Measurements from ENCODE around the gene PRPF8.

PRPF8 gene

GRCh38 chr17:1729966-1730325, 45.3 kb upstream of the PRPF8 start:
- no peak overlapping the region for H3K4me2 ChIP-seq (ENCODE audit: low read depth, low read length, poor library complexity, severe bottlenecking)
- no peak for TF ChIP-seq EZH2phosphoT487 (IDR thresholded peaks at IDR 0.05; ENCODE audit: borderline replicate concordance)
- TF ChIP-seq, protein P1, sequence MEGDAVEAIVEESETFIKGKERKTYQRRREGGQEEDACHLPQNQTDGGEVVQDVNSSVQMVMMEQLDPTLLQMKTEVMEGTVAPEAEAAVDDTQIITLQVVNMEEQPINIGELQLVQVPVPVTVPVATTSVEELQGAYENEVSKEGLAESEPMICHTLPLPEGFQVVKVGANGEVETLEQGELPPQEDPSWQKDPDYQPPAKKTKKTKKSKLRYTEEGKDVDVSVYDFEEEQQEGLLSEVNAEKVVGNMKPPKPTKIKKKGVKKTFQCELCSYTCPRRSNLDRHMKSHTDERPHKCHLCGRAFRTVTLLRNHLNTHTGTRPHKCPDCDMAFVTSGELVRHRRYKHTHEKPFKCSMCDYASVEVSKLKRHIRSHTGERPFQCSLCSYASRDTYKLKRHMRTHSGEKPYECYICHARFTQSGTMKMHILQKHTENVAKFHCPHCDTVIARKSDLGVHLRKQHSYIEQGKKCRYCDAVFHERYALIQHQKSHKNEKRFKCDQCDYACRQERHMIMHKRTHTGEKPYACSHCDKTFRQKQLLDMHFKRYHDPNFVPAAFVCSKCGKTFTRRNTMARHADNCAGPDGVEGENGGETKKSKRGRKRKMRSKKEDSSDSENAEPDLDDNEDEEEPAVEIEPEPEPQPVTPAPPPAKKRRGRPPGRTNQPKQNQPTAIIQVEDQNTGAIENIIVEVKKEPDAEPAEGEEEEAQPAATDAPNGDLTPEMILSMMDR (conservative IDR thresholded peaks at IDR 0.05; ENCODE audit: low read length) = no peak
- H3K9ac ChIP-seq (ENCODE audit: low read depth, low read length, poor library complexity, severe bottlenecking) = no peak overlapping the region
- no peaks in the 10 kb centered on the region for H3K9me3 ChIP-seq (ENCODE audit: insufficient read depth, low read depth, low read length)
- peaks cover 7% of the 10 kb centered on the region; the same call in 1 of the 2 replicates for H3K79me2 ChIP-seq (ENCODE audit: insufficient read depth, low read length)
- no peaks in the 10 kb centered on the region for H4K20me1 ChIP-seq (ENCODE audit: insufficient read depth, low read length, poor library complexity, severe bottlenecking)
- H3K9me2 ChIP-seq (replicated peaks; ENCODE audit: low read depth, low read length) = no peaks in the 10 kb centered on the region
- no peaks in the 10 kb centered on the region for H3K27me3 ChIP-seq (ENCODE audit: insufficient read depth, low read length, poor library complexity, severe bottlenecking)
- no peaks in the 10 kb centered on the region for H3K36me3 ChIP-seq (ENCODE audit: insufficient read depth, low read length)
- no peak overlapping the region for H3K4me3 ChIP-seq (ENCODE audit: low read length, poor library complexity, severe bottlenecking)
- peaks cover 9% of the 10 kb centered on the region for H3K4me1 ChIP-seq (ENCODE audit: insufficient read depth, low read length, poor library complexity, severe bottlenecking)
- H2AFZ ChIP-seq (ENCODE audit: low read length) = no peak overlapping the region
- no peaks in the 10 kb centered on the region for H3F3A ChIP-seq (ENCODE audit: low read depth)

GRCh38 chr17:1727876-1728630, 43.4 kb upstream of the PRPF8 start:
- no peak overlapping the region for H3K4me2 ChIP-seq (ENCODE audit: low read depth, low read length, poor library complexity, severe bottlenecking)
- no peaks in the 10 kb centered on the region for H3K27me3 ChIP-seq (ENCODE audit: insufficient read depth, low read length, poor library complexity, severe bottlenecking)
- H3K79me2 ChIP-seq (ENCODE audit: insufficient read depth, low read length) = peaks cover 9% of the 10 kb centered on the region; the same call in 1 of the 2 replicates
- H2AFZ ChIP-seq (ENCODE audit: low read length) = no peak overlapping the region
- TF ChIP-seq, protein P1 (conservative IDR thresholded peaks at IDR 0.05; ENCODE audit: low read length) = no peak
- no peak for TF ChIP-seq EZH2phosphoT487 (IDR thresholded peaks at IDR 0.05; ENCODE audit: borderline replicate concordance)
- no peaks in the 10 kb centered on the region for H3K9me3 ChIP-seq (ENCODE audit: insufficient read depth, low read depth, low read length)
- no peak overlapping the region for H3K4me3 ChIP-seq (ENCODE audit: low read length, poor library complexity, severe bottlenecking)
- H3F3A ChIP-seq (ENCODE audit: low read depth) = no peaks in the 10 kb centered on the region
- H3K9ac ChIP-seq (ENCODE audit: low read depth, low read length, poor library complexity, severe bottlenecking) = no peak overlapping the region
- H4K20me1 ChIP-seq (ENCODE audit: insufficient read depth, low read length, poor library complexity, severe bottlenecking) = no peaks in the 10 kb centered on the region
- no peaks in the 10 kb centered on the region for H3K9me2 ChIP-seq (replicated peaks; ENCODE audit: low read depth, low read length)
- H3K36me3 ChIP-seq (ENCODE audit: insufficient read depth, low read length) = no peaks in the 10 kb centered on the region
- H3K4me1 ChIP-seq (ENCODE audit: insufficient read depth, low read length, poor library complexity, severe bottlenecking) = peaks cover 21% of the 10 kb centered on the region

DNA sequence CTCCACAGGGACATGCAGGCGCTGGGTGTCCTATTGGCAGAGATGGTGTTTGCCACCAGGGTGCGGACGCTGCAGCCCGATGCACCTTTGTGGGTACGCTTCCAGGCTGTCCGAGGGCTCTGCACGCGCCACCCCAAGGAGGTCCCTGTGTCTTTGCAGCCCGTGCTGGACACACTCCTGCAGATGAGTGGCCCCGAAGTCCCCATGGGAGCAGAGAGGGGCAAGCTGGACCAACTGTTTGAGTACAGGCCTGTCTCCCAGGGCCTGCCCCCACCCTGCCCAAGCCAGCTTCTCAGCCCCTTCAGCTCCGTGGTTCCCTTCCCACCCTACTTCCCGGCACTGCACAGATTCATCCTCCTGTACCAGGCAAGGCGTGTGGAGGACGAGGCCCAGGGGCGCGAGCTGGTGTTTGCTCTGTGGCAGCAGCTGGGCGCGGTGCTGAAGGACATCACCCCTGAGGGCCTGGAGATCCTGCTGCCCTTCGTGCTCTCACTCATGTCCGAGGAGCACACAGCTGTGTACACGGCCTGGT, 42.7 kb upstream of the PRPF8 start:
- peaks cover 27% of the 10 kb centered on the region for H3K4me1 ChIP-seq (ENCODE audit: insufficient read depth, low read length, poor library complexity, severe bottlenecking)
- no peak for TF ChIP-seq EZH2phosphoT487 (IDR thresholded peaks at IDR 0.05; ENCODE audit: borderline replicate concordance)
- TF ChIP-seq, protein P1 (conservative IDR thresholded peaks at IDR 0.05; ENCODE audit: low read length) = no peak
- H4K20me1 ChIP-seq (ENCODE audit: insufficient read depth, low read length, poor library complexity, severe bottlenecking) = no peaks in the 10 kb centered on the region
- no peaks in the 10 kb centered on the region for H3K36me3 ChIP-seq (ENCODE audit: insufficient read depth, low read length)
- no peaks in the 10 kb centered on the region for H3K27me3 ChIP-seq (ENCODE audit: insufficient read depth, low read length, poor library complexity, severe bottlenecking)
- no peak overlapping the region for H3K4me3 ChIP-seq (ENCODE audit: low read length, poor library complexity, severe bottlenecking)
- no peak overlapping the region for H2AFZ ChIP-seq (ENCODE audit: low read length)
- H3K9me3 ChIP-seq (ENCODE audit: insufficient read depth, low read depth, low read length) = no peaks in the 10 kb centered on the region
- H3K79me2 ChIP-seq (ENCODE audit: insufficient read depth, low read length) = peaks cover 9% of the 10 kb centered on the region; the same call in 1 of the 2 replicates
- no peak overlapping the region for H3K4me2 ChIP-seq (ENCODE audit: low read depth, low read length, poor library complexity, severe bottlenecking)
- H3K9me2 ChIP-seq (replicated peaks; ENCODE audit: low read depth, low read length) = no peaks in the 10 kb centered on the region
- no peaks in the 10 kb centered on the region for H3F3A ChIP-seq (ENCODE audit: low read depth)
- no peak overlapping the region for H3K9ac ChIP-seq (ENCODE audit: low read depth, low read length, poor library complexity, severe bottlenecking)

Data from Loucy (cell line).